ENCODE measurements around the gene ITSN1. TPM values are rescaled to one million over a fixed set of nuclear protein-coding genes. Genes with fewer than 3 reads are reported as not detected.
"Not testable (repeated sequence)": the region's sequence is repeated elsewhere in the genome, so short reads cannot be mapped to it uniquely, and the experiment has no call there.

The ITSN1 gene
- total RNA-seq, 1 donor from 2014 or later = 2.4 TPM

DNA sequence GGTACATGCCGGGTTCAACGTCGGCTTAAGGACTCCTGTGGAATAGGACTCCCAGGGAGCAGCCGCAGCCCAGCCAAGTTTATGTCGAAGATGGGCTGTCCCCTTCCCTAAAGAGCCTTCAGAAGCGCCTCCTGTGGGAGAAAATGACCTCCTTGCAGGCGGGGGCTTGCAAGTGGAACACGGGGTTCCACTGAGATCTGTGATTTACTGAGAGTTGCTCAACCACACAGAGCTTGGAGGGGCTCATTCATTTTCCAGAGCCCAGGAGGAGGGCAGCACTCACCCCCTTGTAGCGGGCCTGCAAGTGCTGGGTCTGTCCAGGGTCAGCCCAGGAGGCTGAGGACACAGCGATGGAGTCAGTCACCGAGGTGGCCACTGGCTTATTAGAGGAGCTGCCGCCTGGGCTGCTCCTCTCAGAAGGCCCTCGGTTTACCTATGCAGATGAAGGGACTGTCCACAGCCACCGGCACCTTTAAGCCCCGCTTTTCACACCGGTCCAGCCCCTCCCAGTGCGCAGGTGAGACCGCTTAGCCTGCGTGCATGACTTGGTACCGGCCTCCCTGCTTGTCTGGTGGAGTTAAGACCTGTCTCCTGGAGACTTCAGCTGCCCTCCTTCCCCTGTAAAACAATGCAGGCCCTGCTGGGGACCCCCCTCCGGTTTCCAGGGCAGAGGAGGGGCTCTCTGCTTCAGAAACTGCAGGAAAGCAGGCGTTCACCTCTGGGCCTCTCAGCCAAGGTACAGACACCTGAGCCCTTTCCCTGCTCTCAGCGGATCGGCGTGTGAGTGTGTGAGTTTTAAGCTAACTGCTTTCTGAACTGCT is 215.8 kb downstream of the ITSN1 start:
- intact Hi-C loops (cut with micrococcal nuclease) = no loop called here

GRCh38 chr21:33858667-33859372 is 216.5 kb downstream of the ITSN1 start:
- intact Hi-C loops (cut with micrococcal nuclease) = no loop called here

DNA sequence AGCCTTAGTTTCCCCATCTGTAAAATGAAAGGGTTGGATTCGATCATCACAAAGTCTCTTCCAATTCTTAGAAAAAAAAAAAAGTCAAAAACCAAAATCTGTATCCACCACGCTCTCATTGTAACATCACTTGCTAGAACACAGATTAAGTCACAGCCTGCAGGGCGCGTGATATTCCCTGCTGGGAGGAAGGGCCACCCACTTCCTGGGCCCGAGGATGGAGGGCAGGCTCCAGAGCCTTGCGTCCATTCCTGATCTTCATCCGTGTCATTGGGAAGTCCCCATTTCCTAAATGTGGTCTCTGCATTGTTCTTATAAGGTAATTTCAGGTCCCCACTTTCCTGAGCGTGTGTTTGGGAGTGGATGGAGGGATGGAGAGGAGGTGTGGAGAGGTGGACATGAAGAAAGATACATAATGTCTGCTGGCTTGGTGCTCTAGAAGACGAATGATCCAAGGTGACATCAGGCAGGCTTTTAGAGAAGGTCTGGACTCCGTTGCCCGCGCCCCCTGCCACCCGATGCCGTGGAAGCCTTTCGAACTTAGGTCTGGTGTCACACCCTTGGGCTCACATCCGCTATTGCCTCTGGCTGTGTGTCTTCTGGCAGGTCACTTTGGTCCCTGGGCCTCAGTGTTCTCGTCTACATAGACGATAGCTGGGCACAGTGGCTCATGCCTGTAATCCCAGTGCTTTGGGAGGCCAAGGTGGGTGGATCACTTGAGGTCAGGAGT is 217.2 kb downstream of the ITSN1 start:
- intact Hi-C loops (cut with micrococcal nuclease) = no loop called here

GRCh38 chr21:33860332-33860879 is 218.1 kb downstream of the ITSN1 start:
- intact Hi-C loops (cut with micrococcal nuclease) = no loop called here

DNA sequence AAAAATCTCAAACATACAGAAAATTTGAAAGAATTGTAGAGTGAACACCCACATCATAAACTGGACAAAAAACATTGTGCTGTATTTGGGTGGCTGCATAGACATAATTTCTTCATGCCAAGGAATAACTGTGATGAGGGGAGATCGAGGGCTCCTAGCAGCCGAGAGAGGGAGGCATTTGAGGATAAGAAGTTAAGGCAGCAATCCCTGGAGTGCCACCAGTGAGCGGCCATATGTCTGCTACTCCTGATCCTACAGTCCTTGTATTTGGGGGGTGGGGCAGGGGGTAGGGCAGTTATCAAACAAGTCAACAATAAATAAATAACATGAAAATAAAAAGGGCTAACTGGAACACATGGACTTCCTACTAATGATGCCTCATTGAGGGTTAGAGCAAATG is 218.8 kb downstream of the ITSN1 start:
- intact Hi-C loops (cut with micrococcal nuclease) = no loop called here

DNA sequence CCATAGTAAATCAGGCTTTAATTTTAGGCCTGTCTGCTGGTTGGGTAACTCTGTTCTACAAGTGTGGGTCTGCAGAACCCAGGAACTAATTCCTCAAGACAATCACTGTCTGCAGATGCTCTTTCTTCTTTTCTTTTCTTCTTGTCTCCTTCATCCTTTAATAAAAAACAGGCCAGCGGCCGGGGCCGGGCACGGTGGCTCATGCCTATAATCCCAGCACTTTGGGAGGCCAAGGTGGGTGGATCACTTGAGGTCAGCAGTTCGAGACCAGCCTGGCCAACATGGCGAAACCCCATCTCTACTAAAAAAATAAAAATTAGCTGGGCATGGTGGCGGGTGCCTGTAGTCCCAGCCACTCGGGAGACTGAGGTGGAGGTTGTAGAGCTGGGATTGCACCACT is 220.9 kb downstream of the ITSN1 start:
- intact Hi-C loops (cut with micrococcal nuclease) = not testable (repeated sequence)

DNA sequence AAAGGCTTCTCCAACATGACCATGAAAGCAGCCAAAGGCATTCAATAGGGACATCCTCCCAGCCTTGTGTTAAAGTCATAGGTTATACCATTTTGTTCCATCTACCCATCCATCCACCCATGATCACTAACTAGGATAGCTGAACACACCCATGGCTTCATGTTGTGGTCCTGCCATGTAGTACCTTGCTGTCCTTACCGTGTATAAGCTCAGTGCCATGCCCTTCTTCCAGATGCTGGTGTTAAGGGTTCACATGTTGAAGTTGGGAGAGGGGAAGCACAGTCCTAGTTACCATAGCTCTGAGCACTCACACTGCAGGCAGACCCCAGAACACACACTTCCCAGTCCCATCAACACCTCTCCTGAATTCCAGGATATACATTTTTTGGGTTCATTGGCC is 221.8 kb downstream of the ITSN1 start:
- intact Hi-C loops (cut with micrococcal nuclease) = no loop called here

- intact Hi-C loops (cut with micrococcal nuclease) = no loop called here
Measured at GRCh38 chr21:33865176-33865575, 222.9 kb downstream of the ITSN1 start.

DNA sequence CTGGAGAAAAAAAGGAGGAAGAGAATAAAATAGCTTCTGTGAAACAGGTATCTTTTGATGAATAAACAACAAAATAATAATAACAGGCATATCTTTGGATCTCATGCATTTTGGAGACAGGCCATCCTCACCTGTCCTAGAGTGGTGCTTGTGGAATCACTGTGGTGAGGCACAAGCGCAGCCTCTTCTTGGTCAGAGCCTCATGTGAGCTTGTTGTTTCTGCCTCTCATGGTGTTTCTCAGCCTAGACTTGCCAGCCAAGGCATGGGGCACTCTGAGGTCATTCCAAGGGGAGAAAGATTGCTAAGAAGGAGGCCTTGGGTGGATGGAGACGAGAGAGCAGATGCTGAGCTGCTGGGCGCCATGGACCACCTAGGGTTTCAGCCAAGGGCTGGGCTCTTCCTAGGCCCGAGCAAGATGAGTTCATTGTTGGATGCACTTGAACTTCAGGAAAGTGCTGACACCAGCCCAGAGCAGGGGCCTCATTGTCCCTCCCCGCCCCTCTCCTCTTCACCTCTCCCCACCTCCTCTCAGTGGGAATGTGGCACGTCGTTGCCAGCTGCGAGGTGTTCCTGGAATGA is 223.8 kb downstream of the ITSN1 start:
- intact Hi-C loops (cut with micrococcal nuclease) = no loop called here

GRCh38 chr21:33866826-33867225 is 224.5 kb downstream of the ITSN1 start:
- intact Hi-C loops (cut with micrococcal nuclease) = no loop called here

DNA sequence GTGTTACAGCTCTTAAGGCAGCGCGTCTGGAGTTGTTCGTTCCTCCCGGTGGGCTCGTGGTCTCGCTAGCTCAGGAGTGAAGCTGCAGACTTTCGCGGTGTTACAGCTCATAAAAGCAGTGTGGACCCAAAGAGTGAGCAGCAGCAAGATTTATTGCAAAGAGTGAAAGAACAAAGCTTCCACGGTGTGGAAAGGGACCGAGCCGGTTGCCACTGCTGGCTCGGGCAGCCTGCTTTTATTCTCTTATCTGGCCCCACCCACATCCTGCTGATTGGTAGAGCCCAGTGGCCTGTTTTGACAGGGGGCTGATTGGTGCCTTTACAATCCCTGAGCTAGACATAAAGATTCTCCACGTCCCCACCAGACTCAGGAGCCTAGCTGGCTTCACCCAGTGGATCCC is 225.6 kb downstream of the ITSN1 start:
- intact Hi-C loops (cut with micrococcal nuclease) = not testable (repeated sequence)

DNA sequence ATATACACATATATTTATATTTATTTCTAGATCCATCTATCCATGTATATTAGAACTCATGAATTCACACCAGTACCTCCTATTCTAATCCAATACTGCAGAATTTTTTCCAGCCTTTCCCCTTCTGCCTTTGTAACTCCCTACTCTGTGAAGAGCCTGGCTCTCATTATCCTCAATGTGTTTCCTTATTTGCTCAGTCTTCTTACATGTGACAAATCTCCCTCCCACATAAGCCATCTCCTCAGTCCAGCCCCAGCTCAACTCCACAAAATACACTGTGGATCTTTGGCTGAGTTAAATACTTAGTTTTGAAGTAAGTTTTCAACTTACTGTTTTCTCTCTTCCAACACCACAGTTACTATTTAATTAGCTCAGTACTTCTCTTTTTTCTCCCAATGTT is 227.6 kb downstream of the ITSN1 start:
- intact Hi-C loops (cut with micrococcal nuclease) = no loop called here

GRCh38 chr21:33870768-33871167 is 228.5 kb downstream of the ITSN1 start:
- intact Hi-C loops (cut with micrococcal nuclease) = no loop called here

DNA sequence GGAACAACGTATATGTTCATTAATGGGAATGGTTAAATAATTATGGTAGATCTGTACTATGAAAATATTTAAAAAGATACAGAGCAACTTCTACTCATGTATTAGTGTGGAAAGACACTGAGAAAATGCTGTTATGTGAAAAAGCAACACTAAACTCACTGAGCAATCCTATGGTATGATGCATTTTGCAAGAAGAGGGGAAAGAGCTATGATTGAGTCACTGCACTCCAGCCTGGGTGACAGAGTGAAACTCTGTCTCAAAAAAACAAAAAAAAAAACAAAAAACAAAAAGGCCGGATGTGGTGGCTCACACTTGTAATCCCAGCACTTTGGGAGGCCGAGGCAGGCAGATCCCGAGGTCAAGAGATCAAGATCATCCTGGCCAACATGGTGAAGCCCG is 228.9 kb downstream of the ITSN1 start:
- intact Hi-C loops (cut with micrococcal nuclease) = no loop called here

DNA sequence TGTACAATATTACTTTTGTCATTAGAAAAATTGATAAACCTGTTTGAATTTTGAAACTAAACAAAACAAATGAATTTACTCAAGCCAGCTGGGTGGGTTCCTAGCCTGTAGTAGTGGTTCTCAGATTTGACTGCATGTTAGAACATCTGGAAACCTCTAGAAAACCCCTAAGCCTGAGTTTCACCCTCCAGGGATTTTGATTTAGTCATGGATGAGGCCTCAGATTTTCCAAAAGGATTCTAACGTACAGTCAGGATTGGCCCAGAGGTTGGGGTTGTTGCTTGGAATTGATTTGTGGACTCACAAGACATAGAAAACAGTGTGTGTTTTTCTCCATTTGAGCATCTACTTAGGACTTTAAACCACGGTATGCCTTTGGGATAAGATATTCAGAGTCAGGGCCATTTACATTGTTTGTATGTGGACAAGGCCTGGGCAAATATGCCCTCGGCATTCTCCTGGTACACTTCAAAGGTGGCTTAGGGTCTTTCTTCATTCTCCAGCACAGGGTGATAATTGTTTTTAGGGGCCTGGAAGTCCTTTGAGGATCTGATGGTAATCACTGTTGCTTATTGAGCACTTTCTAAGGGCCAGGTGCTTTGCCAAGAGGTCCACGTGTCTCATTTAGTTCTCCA is 230.7 kb downstream of the ITSN1 start:
- intact Hi-C loops (cut with micrococcal nuclease) = no loop called here

- intact Hi-C loops (cut with micrococcal nuclease) = no loop called here
Measured at GRCh38 chr21:33874161-33874560, 231.9 kb downstream of the ITSN1 start.

DNA sequence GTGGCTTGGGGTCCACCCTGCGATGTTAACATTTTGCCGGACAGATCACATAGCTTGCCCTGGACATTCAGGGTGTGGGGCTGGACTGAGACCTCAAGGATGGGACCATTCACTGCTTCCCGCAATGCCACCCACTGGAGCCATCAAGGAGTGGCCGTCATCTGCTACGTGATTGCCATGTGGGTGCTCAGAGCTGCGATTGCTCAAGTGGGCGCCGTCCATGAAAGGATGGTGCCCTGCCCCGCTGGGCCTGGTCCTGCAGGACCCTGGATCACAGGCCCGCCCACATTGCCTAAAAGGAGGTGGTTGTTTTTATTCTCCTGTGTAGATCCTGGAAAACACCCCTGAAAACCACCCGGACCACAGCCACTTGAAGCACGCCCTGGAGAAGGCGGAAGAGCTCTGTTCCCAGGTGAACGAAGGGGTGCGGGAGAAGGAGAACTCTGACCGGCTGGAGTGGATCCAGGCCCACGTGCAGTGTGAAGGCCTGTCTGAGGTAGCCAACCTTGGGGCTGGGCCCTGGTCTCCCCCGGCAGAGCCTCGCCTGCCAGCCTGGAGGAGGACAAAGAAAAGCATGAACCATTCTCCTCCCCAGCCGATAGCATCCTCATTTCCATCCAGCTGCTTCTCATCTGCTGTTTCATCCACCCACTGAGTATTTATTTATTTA is 232.9 kb downstream of the ITSN1 start:
- intact Hi-C loops (cut with micrococcal nuclease) = no loop called here

- intact Hi-C loops (cut with micrococcal nuclease) = no loop called here
Measured at GRCh38 chr21:33878824-33879223, 236.5 kb downstream of the ITSN1 start.

DNA sequence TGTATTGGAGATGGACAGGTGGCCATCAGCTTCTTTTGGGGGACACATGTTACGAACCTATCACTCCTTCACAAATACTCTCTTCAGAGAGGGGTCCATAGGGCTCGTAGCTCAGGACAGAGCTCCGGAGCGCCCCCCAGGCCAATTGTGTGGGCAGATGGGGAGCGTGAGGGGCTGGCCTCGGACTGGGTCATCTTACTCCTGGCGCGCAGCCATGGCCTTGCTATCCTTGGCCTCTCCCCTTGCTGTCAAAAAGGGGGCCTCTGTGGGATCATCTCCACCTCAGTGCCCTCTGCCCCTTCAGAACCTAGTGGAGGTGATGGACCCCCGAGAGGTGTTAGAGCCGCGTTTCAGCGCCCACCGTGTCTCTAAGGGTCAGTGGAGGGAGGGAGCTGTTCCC is 238.3 kb downstream of the ITSN1 start:
- intact Hi-C loops (cut with micrococcal nuclease) = no loop called here

DNA sequence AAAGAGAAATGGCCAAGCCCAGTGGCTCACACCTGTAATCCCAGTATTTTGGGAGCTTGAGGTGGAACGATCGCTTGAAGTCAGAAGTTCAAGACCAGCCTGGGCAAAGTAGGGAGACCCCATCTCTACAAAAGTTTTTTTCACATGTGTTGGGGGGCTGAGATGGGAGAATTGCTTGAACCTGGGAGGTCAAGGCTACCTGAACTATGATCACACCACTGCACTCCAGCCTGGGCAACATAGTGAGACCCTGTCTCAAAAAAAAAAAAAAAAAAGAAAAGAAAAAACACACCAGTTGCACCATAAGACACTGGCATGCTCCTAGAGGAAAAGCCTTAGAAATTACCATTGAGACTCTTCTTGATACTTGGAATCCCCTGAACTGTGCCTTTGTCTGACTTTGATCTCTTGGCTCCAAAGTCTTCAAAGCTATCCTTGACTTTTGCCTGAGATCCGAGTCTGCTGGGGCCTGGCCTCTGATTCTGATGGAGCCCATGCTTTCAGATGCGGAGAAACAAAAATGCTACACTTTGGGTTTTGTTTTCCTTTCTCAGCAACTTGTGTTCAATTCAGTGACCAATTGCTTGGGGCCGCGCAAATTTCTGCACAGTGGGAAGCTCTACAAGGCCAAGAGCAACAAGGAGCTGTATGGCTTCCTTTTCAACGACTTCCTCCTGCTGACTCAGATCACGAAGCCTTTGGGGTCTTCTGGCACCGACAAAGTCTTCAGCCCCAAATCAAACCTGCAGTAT is 239.6 kb downstream of the ITSN1 start:
- intact Hi-C loops (cut with micrococcal nuclease) = no loop called here
